Activated CD4-positive, alpha-beta T cell treated with anti-CD3 and anti-CD28 coated beads, Interleukin-2, amount 50 U/mL, for 48 hours (primary cell): ENCODE results near the gene PIK3CB.
"Not testable (repeated sequence)": the region's sequence is repeated elsewhere in the genome, so short reads cannot be mapped to it uniquely, and the experiment has no call there.

Source experiments
- DNase-seq, 2 experiments: peaks; one replicate each; pipeline ENCODE4 v3.0.0-alpha.2; 2020

Gene PIK3CB

DNA sequence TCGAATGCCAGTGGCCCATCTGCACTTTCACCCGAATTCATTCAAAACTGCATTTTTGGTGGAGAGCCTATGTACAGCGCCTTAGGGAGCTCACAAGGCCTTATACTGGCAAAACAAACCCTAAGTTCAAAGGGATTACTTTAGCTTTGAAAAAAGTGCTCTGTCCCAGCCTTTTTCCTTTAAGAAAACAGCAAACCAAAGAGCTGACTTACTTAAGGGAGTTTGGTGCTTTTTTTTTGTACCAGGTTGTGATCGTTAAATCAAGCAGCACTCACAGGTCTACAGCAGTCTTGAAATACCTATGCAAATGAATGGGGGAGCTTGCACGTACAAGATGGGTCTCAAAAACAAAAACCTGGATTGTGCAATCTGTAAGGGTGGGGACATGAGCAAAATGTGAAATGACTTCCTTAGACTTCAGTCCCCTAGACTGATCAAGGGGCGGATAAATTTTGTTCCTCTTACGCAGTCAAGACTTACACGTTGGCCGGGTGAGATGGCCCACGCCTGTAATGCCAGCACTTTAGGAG is 11.6 kb upstream of the PIK3CB start:
- no peak for DNase-seq

DNA sequence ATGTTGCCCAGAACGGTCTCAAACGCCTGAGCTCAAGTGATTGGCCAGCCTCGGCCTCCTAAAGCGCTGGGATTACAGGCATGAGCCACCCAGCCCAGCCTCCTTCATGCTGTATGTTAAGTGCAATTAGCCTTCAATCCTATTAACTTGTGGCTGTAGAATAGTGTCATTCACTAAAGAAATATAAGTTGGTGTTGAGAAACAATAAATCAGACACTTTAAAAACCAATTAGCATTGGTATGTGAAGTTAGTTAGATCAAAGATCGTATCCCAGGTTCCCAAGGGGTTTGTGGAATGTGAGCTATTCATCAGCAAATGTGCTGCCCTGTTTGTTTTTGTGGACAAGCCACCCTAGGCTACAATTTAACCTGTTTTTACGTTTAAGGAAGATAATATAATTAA is 11.0 kb upstream of the PIK3CB start:
- no peak for DNase-seq

DNA sequence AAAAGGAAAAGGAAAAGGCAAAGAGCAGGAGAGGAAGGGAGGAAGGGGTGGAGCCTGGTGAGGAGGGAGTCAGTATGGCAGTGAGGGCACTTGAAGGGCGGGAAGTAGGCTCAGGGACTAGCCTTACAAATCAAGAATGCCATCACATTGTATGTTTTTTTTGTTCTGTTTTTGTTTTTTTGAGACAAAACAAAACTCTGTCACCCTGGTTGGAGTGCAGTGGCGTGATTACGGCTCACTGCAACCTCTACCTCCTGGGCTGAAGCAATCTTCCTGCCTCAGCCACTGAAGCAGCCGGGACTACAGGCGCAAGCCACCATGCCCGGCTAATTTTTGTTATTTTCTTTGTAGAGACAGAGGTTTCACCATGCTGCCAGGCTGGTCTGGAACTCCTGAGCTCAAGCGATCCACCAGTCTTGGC is 10.5 kb upstream of the PIK3CB start:
- no peak for DNase-seq

DNA sequence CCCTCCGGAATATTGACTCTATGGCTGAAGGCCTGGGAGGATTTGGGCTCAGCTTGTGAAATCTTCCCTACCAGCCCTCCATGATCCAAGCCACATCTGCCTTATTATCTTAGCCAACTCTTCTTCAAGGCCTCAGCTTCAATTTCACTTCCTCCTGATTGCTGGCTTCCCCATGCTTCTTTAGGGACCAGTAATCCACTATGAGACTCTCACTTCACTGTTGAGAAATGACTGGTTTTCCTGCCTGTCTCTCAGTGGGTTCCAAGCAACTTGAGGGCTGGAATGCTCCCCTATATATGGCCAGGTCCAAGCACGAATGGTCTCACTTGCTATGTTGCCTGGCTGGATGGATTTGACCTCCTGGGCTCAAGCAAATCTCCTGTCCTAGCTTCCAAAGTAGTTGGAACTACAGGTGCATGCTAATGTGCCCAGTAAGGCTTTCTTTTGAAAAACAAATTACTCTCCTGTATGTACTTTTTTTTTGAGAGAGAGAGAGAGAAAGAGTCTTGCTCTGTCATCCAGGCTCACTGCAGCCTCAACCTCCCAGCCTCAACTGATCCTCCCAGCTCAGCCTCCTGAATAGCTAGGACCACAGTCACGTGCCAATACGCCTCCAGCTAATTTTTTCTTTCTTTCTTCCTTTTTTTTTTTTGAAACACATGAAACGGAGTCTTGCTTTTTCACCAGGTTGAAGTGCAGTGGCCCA is 7.9 kb upstream of the PIK3CB start:
- no peak for DNase-seq

DNA sequence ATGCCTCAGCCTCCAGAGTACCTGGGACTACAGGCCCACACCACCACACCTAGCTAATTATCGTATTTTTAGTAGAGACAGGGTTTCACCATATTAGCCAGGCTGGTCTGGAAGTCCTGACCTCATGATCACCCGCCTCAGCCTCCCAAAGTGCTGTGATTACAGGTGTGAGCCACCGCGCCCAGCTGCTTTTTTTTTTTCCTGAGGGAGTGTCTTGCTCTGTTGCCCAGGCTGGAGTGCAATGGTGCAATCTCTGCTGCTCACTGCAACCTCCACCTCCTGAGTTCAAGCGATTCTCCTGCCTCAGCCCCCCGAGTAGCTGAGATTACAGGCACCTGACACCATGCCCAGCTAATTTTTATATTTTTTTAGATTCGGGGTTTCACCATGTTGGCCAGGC is 3.7 kb upstream of the PIK3CB start:
- not testable (repeated sequence) for DNase-seq

DNA sequence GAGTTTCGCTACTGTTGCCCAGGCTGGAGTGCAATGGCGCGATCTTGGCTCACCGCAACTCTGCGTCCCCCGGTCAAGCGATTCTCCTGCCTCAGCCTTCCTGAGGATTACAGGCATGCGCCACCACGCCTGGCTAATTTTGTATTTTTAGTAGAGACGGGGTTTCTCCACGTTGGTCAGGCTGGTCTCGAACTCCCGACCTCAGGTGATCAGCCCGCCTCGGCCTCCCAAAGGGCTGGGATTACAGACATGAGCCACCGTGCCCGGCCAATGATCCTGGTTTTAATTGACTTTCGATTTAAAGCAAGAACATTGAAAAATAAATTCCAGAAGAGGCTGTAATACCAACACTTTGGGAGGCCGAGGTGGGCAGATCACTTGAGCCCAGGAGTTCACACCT is 1.1 kb upstream of the PIK3CB start:
- not testable (repeated sequence) for DNase-seq

DNA sequence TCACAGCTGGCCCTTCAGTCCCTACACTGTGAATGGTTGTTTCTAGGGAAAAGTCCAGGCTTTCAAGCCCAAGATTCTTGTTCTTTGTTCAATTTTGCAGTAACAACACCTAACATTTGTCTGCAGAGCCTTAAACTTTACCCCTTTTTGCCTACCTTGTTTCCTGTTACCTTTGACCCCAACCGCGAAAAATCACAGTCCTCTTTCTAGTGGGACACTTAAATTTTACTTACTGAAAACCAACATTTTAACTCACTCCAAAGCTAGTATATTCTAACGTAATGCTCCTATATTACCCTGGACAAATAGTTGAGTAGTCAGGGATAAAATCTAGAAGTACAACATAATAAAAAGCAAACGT is 649 bp upstream of the PIK3CB start:
- no peak for DNase-seq

DNA sequence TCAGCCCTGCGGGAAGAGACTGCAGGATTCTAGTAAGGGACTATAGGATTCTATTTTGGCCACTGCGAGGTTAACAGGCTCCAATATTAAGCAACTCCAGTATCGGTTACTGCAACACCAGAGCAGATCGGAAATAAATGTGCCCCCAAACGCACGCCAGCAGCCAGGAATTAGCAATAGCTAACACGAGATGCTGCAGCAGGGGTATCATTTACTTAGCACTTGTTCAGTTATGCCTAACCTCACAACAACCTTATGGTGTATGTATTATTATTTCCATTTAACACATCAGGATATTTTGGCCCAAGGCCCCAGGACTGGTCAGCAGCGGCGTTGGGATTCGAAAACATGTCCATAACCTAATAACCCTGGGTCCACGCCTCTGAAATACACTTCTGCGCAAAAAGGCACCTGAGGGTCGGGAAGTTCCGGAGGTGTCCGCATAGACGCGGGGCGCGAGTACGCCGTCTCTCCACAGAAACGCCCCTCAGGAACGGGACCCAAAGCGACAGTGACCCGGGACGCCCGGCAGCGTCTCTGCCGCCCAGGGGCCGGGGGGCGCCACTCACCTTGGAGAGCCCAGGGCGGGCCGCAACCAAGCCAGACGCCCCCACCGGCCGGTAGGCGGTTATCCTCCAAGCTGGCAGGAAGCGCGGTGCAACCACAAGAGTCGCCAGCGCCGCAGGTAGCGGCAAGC is 681 bp downstream of the PIK3CB start:
- peak in 1 of 2 experiments; percentile 60 for DNase-seq

DNA sequence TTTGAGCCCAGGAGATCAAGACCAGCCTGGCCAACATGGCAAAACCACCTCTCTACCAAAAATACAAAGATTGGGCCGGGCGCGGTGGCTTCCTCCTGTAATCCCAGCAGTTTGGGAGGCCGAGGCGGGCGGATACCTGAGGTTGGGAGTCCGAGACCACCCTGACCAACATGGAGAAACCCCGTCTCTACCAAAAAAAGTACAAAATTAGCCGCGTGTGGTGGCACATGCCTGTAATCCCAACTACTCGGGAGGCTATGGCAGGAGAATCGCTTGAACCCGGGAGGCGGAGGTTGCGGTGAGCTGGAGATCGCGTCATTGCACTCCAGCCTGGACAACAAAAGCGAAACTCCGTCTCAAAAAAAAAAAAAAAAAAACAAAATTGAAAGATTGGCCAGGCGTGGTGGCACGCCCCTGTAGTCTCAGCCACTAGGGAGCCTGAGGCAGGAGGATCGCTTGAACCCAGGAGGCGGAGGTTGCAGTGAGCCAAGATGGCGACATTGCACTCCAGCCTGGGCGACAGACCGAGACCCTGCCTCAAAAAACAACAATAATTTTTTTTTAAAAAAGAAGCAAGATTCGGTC is 2.2 kb downstream of the PIK3CB start:
- not testable (repeated sequence) for DNase-seq

DNA sequence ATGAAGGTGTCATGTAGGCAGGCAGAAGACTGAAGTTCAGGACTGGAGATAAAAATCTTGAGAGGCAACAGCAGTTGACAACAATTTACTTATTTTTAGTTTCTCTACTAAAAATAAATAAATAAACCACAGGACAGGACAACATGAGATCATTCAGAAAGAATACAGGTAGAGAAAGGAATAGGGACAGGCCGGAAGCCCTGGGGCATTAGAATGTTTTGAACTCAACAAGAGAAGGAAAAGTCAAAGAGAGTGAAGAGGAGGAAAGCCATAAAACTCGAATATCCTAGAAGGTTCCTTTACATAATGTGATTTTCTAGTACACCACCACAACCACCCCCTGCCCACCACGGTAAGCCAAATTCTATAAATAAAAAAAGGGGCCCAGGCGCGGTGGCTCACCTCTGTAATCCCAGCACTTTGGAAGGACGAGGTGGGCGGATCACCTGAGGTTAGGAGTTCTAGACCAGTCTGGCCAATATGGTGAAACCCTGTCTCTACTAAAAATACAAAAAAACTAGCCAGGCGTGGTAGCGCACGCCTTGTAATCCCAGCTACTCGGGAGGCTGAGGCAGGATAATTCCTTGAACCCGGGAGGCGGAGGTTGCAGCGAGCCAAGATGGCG is 4.7 kb downstream of the PIK3CB start:
- no peak for DNase-seq

DNA sequence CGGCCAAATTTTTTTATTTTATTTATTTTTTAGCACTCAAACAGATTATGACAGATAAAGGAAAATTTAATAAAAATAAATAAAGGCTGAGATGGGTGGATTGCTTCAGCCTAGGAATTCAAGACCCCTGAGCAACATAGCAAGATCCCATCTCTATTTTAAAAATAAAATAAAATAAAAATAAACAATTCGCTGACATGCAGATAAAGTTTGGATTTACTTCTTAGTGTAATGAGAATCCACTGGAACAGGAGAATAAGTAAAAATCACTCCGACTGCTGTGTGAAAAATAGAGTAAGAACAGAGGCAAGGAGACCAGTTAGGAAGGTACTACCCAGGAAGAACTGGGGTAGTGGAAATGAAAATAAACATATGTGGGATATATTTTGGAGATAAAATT is 5.6 kb downstream of the PIK3CB start:
- DNase-seq, result no peak

DNA sequence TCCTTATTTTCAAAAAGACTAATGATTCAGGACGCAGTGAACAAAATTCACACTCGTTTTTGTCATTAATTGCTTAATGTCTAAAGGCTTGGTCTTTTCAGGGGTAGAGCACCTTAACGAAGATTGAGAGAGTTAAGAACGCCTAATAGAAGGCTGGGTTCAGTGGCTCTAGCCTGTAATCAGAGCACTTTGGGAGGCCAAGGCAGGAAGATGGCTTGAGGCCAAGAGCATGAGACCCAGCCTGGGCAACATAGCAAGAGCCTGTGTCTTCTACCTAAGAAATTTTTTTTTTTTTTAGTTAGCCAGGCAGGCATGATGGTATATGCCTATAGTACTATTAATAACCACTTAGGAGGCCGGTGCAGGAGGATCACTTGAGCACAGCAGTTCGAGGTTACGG is 7.5 kb downstream of the PIK3CB start:
- no peak for DNase-seq

DNA sequence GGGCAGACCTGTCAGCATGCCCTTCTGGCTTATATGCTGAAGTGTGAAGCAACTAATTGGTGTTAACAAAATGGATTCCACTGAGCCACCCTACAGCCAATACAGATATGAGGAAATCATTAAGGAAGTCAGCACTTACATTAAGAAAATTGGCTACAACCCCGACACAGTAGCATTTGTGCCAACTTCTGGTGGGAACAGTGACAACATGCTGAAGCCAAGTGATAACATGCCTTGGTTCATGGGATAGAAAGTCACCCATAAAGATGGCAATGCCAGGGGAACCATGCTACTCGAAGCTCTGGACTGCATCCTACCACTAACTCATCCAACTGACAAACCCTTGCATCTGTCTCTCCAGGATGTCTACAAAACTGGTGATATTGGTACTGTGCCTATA is 9.4 kb downstream of the PIK3CB start:
- no peak for DNase-seq

DNA sequence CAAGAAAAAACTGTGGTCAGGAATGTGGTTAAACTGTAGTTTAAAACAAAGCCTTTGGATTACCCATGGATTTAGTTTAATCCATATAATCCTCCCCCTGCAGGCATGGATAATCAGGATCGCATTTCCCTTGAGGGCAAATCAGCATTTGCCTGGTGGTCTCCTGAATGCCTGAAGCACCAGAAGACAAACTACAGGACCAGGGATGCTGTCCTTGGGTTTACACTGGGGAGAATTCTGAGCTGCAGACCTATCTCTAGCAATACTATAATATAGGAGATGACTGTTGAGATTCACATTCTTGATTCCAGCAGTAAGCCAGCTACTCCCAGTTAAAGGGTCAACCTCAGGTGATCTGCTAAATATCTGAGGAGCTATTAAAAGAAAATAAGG is 10.6 kb downstream of the PIK3CB start:
- DNase-seq, result no peak

DNA sequence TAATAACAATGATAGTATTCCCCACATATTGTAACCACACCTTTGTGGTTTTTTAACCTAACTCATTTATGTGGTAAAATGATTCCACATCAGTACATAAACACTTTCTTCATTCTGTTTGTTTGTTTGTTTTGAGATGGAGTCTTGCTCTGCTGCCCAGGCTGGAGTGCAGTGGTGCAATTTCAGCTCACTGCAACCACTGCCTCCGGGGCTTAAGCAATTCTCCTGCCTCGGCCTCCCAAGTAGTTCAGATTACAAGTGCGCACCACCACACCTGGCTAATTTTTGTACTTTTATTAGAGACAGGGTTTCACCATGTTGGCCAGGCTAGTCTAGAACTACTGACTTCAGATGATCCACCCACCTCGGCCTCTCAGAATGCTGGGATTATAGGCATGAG is 14.3 kb downstream of the PIK3CB start:
- not testable (repeated sequence) for DNase-seq

DNA sequence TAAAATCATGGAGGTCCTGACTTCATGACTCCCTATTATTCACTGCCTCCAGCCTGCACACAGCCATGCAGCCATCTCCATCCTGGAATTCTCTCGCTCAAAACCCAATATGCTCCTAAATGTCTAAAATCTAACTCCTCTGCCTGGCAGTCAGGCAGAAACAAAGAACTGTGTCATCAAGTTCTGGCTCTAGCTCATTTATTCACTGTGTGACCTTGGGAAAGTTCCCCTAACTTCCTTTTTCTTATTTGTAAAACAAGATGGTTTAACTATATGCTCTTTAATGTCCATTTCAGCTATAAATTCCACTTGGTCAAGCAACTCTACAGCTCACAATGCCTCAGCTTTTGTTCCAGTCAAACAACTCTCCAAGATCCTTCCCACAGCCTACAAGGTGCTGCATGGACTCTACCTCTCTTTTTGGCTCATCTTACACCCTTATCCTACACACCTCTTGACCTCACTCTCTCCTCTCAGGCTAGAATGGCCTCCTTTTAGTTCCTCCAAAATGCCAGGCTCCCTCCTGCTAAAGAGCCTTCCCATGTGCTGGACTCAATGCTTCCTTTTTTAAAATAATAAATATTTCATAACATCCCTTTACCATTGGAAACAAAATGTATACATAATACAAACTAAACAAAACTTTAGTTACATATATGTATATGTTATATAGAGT is 16.4 kb downstream of the PIK3CB start:
- no peak for DNase-seq

DNA sequence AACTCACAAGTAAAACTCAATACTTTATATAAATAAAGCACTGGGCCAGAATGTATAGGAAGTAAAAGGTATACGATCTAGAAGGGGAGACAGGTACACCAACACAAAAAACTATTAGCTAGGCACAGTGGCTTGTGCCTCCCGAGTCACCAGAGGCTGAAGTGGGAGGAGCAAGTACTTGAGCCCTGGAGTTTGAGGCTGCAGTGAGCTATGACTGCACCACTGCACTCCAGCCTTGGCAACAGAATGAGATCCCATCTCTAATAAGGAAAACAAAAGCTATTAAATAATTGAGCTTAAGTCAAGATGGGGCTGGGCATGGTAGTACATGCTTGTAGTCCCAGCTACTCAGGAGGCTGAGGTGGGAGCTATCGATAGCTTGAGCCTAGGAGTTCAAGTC is 17.0 kb downstream of the PIK3CB start:
- no peak for DNase-seq

DNA sequence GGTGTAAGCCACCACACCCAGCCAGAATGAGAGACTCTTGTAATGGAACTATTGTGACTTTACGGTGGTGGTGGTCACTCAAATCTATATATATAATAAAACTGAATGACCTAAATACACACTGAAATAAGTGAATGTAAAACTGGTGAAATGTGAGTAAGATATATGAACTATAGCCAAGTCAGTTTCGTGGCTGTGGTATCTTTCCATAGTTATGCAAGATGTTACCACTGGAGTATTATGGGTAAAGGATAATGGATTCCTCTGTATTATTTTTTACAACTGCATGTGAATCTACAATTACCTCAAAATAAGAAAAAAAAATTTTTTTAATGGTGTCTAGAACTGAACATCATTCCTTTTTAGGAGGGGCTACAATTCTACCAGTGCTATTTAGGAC is 21.9 kb downstream of the PIK3CB start:
- DNase-seq, result no peak

DNA sequence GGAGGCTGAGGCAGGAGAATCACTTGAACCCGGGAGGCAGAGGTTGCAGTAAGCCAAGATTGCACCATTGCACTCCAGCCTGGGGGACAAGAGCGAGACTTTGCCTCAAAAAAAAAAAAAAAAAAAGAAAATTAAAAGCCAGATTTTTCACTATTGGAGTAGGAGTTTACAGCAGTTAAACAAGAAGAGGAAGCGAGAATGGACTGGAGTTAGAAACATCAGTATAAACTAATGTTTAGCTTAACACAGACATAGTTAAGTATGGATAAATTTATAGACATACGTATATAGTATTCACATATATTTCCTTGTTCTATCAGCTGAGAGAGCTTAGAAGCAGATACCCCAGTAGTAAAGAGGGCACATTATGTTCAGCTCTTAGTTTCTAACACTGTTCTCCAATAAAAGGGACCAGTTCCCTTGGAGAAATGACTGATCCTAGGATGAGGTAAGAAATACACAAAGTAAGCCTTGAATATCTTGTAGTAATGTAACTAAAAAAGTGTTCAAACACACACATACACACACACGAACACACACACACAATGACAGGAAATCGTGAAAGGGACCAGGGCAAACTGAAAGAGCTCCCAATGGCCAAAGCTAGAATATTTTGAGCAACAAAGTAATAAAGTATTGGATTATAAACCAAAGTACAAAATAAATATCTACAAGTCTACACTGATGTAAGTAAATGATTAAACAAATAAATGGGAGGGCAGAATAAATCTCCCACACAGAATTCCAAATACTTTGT is 25.1 kb downstream of the PIK3CB start:
- DNase-seq, result no peak

DNA sequence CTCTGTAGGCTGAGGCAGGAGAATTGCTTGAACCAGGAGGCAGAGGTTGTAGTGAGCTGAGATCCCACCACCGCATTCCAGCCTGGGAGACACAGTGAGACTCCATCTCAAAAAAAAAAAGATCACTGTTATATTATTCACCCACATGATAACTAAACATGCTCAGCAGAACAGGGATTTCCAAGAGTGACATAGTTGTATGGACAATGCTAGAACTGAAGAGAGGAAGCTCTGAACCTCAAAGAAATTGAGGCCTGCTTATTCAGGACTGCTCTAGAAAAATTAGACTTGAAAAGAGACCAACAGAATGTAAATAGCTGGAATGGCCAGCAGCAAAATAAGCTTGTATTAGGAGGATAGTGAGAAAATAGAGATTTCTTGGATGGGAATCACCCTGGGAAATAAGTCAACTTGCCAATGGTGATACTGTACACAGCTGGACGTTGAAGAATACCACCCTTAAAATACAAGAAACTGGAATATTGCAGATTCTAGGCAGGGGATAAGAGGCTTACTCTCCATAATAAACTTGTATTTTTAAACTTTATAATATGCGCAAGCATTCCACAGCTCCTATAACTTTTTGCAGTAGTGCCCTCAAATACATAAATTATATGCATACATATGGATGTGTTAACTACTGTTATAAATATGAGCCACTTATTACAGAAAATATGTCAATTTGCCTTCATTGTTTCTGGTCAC is 28.2 kb downstream of the PIK3CB start:
- DNase-seq, result no peak

DNA sequence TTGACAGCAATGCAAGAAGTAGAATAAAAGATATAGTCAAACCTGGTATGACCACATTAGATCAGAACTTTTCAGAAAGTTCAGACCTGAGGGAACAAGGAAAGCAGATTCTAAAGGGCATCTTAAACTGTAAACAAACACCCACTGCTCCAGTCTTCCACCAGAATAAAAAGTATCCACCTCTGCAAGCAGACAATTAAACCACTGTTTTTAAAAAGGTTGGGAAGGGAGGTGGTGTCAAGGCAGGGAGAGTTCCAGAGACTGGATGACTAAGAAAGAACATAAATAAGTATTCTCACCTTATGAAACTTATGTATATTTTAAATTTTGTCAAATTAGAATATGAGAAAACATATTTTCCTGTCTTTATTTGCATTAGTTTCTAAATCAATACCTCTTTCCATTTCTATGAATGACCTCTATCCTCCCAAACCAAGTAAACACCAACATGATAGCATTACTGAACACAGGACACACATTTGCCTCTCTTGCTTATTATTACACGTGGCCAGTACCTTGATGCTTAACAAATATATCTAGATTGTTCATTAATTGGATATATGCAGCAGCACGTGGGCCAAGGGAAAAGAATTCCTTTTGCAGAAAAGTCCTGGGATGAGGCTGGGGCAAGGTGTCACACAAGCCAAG is 31.6 kb downstream of the PIK3CB start:
- DNase-seq, result no peak
